ENCODE measurements around the gene ADK. TPM values are rescaled to one million over a fixed set of nuclear protein-coding genes. Genes with fewer than 3 reads are reported as not detected.

The ADK gene
- total RNA-seq: 64.2 and 64.5 TPM in 2 replicates

GRCh38 chr10:74150990-74151878, at the start of gene ADK:
TSS of gene ADK (plus strand) at chr10:74151221. CDS start at chr10:74151279, 58 bp downstream.
- peak; percentile 99 for DNase-seq (ENCODE audit: low spot score)
- Mint-ChIP-seq H3K27ac (no peak within 1 kb of the TSS), H3K9me3 (no peaks in the 10 kb centered on the region), H3K27me3 (ENCODE audit: low read depth) (no peaks in the 10 kb centered on the region), H3K36me3 (ENCODE audit: low read depth) (peaks cover 11% of the 10 kb centered on the region), H3K4me1 (ENCODE audit: low read depth) (peaks cover 23% of the 10 kb centered on the region), H3K4me3 (ENCODE audit: low read depth) (no peak within 1 kb of the TSS)
- intact Hi-C loops (cut with micrococcal nuclease): loop anchor here (1.0 to 10.0 kb wide), 5 partner anchors 25 to 1084 kb away; partner anchors contain the start of genes COMTD1 and NDST2

GRCh38 chr10:74103560-74104258, 47.3 kb upstream of the ADK start:
- peaks cover 55% of the 10 kb centered on the region for H3K36me3 Mint-ChIP-seq (ENCODE audit: low read depth)
- no peak overlapping the region for H3K27ac Mint-ChIP-seq
- H3K27me3 Mint-ChIP-seq (ENCODE audit: low read depth): no peaks in the 10 kb centered on the region

GRCh38 chr10:74104480-74104879, 46.5 kb upstream of the ADK start:
- intact Hi-C loops (cut with micrococcal nuclease): no loop called here
- Mint-ChIP-seq H3K27ac (no peak overlapping the region), H3K9me3 (no peaks in the 10 kb centered on the region), H3K27me3 (ENCODE audit: low read depth) (no peaks in the 10 kb centered on the region), H3K4me3 (ENCODE audit: low read depth) (no peak overlapping the region), H3K36me3 (ENCODE audit: low read depth) (peaks cover 55% of the 10 kb centered on the region), H3K4me1 (ENCODE audit: low read depth) (peaks cover 5% of the 10 kb centered on the region)
- DNase-seq (ENCODE audit: low spot score): no peak

More at GRCh38 chr10:74103560-74104258, 47.3 kb upstream of the ADK start:
- intact Hi-C loops (cut with micrococcal nuclease): no loop called here
- Mint-ChIP-seq H3K4me3 (ENCODE audit: low read depth) (no peak overlapping the region), H3K4me1 (ENCODE audit: low read depth) (peaks cover 2% of the 10 kb centered on the region), H3K9me3 (no peaks in the 10 kb centered on the region)
- DNase-seq (ENCODE audit: low spot score): no peak

- no peak overlapping the region for H3K27ac Mint-ChIP-seq
- peaks cover 9% of the 10 kb centered on the region for H3K4me1 Mint-ChIP-seq (ENCODE audit: low read depth)
- H3K4me3 Mint-ChIP-seq (ENCODE audit: low read depth): no peak overlapping the region
- H3K9me3 Mint-ChIP-seq: no peaks in the 10 kb centered on the region
- H3K36me3 Mint-ChIP-seq (ENCODE audit: low read depth): peaks cover 58% of the 10 kb centered on the region
- intact Hi-C loops (cut with micrococcal nuclease): no loop called here
- no peaks in the 10 kb centered on the region for H3K27me3 Mint-ChIP-seq (ENCODE audit: low read depth)
- no peak for DNase-seq (ENCODE audit: low spot score)
These were observed 46.0 kb upstream of the ADK start for GRCh38 chr10:74104996-74105395.

GRCh38 chr10:74107391-74107790, 43.6 kb upstream of the ADK start:
- no peak for DNase-seq (ENCODE audit: low spot score)
- intact Hi-C loops (cut with micrococcal nuclease): no loop called here
- Mint-ChIP-seq H3K27ac (no peak overlapping the region), H3K36me3 (ENCODE audit: low read depth) (peaks cover 76% of the 10 kb centered on the region), H3K9me3 (no peaks in the 10 kb centered on the region), H3K4me3 (ENCODE audit: low read depth) (no peak overlapping the region), H3K27me3 (ENCODE audit: low read depth) (no peaks in the 10 kb centered on the region), H3K4me1 (ENCODE audit: low read depth) (peaks cover 12% of the 10 kb centered on the region)

GRCh38 chr10:74109452-74109851, 41.6 kb upstream of the ADK start:
- Mint-ChIP-seq H3K4me3 (ENCODE audit: low read depth) (no peak overlapping the region), H3K27ac (no peak overlapping the region), H3K4me1 (ENCODE audit: low read depth) (peaks cover 12% of the 10 kb centered on the region), H3K9me3 (no peaks in the 10 kb centered on the region), H3K36me3 (ENCODE audit: low read depth) (peaks cover 83% of the 10 kb centered on the region), H3K27me3 (ENCODE audit: low read depth) (no peaks in the 10 kb centered on the region)
- intact Hi-C loops (cut with micrococcal nuclease): no loop called here
- DNase-seq (ENCODE audit: low spot score): no peak

- H3K4me1 Mint-ChIP-seq (ENCODE audit: low read depth): peaks cover 12% of the 10 kb centered on the region
- H3K27ac Mint-ChIP-seq: no peak overlapping the region
- no peaks in the 10 kb centered on the region for H3K27me3 Mint-ChIP-seq (ENCODE audit: low read depth)
- no peaks in the 10 kb centered on the region for H3K9me3 Mint-ChIP-seq
- H3K36me3 Mint-ChIP-seq (ENCODE audit: low read depth): peaks cover 81% of the 10 kb centered on the region
- intact Hi-C loops (cut with micrococcal nuclease): no loop called here
- no peak overlapping the region for H3K4me3 Mint-ChIP-seq (ENCODE audit: low read depth)
- DNase-seq (ENCODE audit: low spot score): no peak
These were observed 40.9 kb upstream of the ADK start for GRCh38 chr10:74110120-74110519.

- peaks cover 85% of the 10 kb centered on the region for H3K36me3 Mint-ChIP-seq (ENCODE audit: low read depth)
- peaks cover 12% of the 10 kb centered on the region for H3K4me1 Mint-ChIP-seq (ENCODE audit: low read depth)
- no peak overlapping the region for H3K4me3 Mint-ChIP-seq (ENCODE audit: low read depth)
- no peak for DNase-seq (ENCODE audit: low spot score)
- H3K27me3 Mint-ChIP-seq (ENCODE audit: low read depth): no peaks in the 10 kb centered on the region
- no peaks in the 10 kb centered on the region for H3K9me3 Mint-ChIP-seq
- H3K27ac Mint-ChIP-seq: no peak overlapping the region
- intact Hi-C loops (cut with micrococcal nuclease): no loop called here
These were observed 39.2 kb upstream of the ADK start for GRCh38 chr10:74111799-74112198.

- DNase-seq (ENCODE audit: low spot score): no peak
- Mint-ChIP-seq H3K4me1 (ENCODE audit: low read depth) (peaks cover 12% of the 10 kb centered on the region), H3K27ac (no peak overlapping the region), H3K9me3 (no peaks in the 10 kb centered on the region), H3K4me3 (ENCODE audit: low read depth) (no peak overlapping the region), H3K27me3 (ENCODE audit: low read depth) (no peaks in the 10 kb centered on the region), H3K36me3 (ENCODE audit: low read depth) (peaks cover 89% of the 10 kb centered on the region)
- intact Hi-C loops (cut with micrococcal nuclease): no loop called here
These were observed 37.5 kb upstream of the ADK start for GRCh38 chr10:74113546-74113945.

- DNase-seq (ENCODE audit: low spot score): no peak
- Mint-ChIP-seq H3K9me3 (no peaks in the 10 kb centered on the region), H3K27me3 (ENCODE audit: low read depth) (no peaks in the 10 kb centered on the region), H3K4me1 (ENCODE audit: low read depth) (peaks cover 12% of the 10 kb centered on the region), H3K36me3 (ENCODE audit: low read depth) (peaks cover 89% of the 10 kb centered on the region), H3K4me3 (ENCODE audit: low read depth) (no peak overlapping the region), H3K27ac (no peak overlapping the region)
- intact Hi-C loops (cut with micrococcal nuclease): no loop called here
These were observed 37.0 kb upstream of the ADK start for GRCh38 chr10:74114041-74114448.

- Mint-ChIP-seq H3K4me1 (ENCODE audit: low read depth) (peaks cover 4% of the 10 kb centered on the region), H3K4me3 (ENCODE audit: low read depth) (no peak overlapping the region), H3K27me3 (ENCODE audit: low read depth) (no peaks in the 10 kb centered on the region), H3K9me3 (no peaks in the 10 kb centered on the region), H3K27ac (peak overlapping the region; percentile 44), H3K36me3 (ENCODE audit: low read depth) (peaks cover 85% of the 10 kb centered on the region)
- intact Hi-C loops (cut with micrococcal nuclease): no loop called here
- DNase-seq (ENCODE audit: low spot score): no peak
These were observed 33.3 kb upstream of the ADK start for GRCh38 chr10:74117738-74118137.

- Mint-ChIP-seq H3K27ac (peak overlapping the region; percentile 27), H3K27me3 (ENCODE audit: low read depth) (no peaks in the 10 kb centered on the region), H3K4me3 (ENCODE audit: low read depth) (no peak overlapping the region), H3K9me3 (no peaks in the 10 kb centered on the region), H3K36me3 (ENCODE audit: low read depth) (peaks cover 86% of the 10 kb centered on the region), H3K4me1 (ENCODE audit: low read depth) (peaks cover 7% of the 10 kb centered on the region)
- intact Hi-C loops (cut with micrococcal nuclease): no loop called here
- no peak for DNase-seq (ENCODE audit: low spot score)
These were observed 32.2 kb upstream of the ADK start for GRCh38 chr10:74118804-74119203.

- H3K27me3 Mint-ChIP-seq (ENCODE audit: low read depth): no peaks in the 10 kb centered on the region
- H3K4me1 Mint-ChIP-seq (ENCODE audit: low read depth): peaks cover 7% of the 10 kb centered on the region
- no peak for DNase-seq (ENCODE audit: low spot score)
- H3K27ac Mint-ChIP-seq: no peak overlapping the region
- no peak overlapping the region for H3K4me3 Mint-ChIP-seq (ENCODE audit: low read depth)
- no peaks in the 10 kb centered on the region for H3K9me3 Mint-ChIP-seq
- intact Hi-C loops (cut with micrococcal nuclease): no loop called here
- H3K36me3 Mint-ChIP-seq (ENCODE audit: low read depth): peaks cover 83% of the 10 kb centered on the region
These were observed 30.1 kb upstream of the ADK start for GRCh38 chr10:74120911-74121310.

All from activated T-helper 2 cell treated with anti-CD3 and anti-CD28 coated beads, Interferon-gamma antibody, Interleukin-2, Interleukin-4, amounts not matched to agents 10 μg/mL and 5 μg/mL and 100 μg/mL, durations not matched to agents 14 hours and 24 hours and 36 hours (primary cell).